GM12872 (cell line): ENCODE measurements around the gene SLX4IP.

Experiments used
- TF ChIP-seq, protein P1 (sequence below): IDR thresholded peaks from 3 replicates; pipeline ENCODE4 v1.5.1; 2011; ENCODE audit warnings: low read depth, mild to moderate bottlenecking, low read length, moderate library complexity; ENCODE audit not compliant: insufficient read depth

Gene SLX4IP

DNA sequence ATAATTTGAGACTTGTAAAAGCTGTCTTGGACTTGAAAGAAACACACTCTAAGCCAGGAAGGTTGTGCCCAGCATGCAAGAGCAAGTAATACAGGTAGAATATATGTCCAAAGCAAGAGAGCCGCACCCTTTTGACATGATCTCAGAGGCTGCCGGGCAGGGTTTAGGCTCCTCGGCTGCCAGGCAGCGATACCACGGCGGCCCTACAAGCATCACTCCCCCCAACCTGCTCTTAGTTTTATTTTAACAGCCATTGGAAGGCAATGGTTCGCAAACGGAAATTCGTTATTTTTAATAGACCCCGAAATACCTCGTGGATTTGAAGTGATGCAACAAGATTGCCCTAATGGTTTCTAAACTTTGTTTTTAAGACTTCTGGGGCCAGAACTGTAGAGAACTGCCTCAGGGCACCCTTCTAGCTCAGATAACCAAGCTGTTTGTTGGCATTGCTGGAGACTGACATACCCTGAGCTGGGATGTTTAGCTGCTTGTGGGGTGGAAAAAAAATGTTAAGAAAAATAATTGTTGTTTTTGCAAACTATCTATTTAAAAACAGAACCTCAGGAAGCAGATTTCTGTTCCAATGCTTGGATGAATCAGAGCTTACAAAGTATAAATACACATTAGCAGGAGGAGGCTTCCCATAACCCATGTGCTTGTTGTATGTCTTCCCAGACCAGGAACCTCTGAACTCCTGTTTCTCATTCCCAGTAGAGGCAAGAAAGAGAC, 199.7 kb downstream of the SLX4IP start:
- TF ChIP-seq, protein P1, sequence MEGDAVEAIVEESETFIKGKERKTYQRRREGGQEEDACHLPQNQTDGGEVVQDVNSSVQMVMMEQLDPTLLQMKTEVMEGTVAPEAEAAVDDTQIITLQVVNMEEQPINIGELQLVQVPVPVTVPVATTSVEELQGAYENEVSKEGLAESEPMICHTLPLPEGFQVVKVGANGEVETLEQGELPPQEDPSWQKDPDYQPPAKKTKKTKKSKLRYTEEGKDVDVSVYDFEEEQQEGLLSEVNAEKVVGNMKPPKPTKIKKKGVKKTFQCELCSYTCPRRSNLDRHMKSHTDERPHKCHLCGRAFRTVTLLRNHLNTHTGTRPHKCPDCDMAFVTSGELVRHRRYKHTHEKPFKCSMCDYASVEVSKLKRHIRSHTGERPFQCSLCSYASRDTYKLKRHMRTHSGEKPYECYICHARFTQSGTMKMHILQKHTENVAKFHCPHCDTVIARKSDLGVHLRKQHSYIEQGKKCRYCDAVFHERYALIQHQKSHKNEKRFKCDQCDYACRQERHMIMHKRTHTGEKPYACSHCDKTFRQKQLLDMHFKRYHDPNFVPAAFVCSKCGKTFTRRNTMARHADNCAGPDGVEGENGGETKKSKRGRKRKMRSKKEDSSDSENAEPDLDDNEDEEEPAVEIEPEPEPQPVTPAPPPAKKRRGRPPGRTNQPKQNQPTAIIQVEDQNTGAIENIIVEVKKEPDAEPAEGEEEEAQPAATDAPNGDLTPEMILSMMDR: no peak

DNA sequence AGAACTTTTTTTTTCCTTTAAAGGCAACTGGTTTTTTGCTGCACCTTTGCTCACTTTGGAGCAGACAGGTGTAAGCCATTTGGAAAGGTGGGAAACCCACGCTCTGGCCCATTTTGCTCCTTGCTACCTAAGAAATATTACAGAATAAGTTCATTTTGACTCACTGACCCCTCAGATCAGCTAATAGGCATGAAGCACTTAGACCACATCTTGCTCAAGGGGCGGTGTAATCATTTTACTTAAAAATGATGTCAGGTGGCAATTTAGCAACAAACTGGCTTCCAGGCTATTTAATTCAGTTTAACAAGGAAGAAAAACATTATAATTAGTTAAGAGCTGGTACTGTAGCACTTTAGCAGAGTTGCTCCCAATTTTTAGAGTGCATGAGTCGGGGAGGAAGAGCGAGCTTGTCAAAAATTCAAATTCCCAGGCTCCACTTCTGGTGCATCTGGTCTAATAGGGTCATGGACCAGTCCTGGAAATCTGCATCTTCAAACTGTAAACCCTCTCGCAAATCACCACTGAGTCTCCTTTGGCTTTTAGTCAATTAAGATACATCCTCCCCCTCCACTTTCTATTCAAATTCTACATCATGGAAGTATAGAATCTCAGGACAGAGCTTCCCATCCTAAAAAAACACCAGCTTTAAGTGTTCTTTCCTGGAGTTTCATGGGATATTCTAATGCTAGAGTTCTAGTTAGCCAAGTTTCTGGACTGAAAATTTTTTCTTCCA, 200.5 kb downstream of the SLX4IP start:
- TF ChIP-seq, protein P1: no peak

DNA sequence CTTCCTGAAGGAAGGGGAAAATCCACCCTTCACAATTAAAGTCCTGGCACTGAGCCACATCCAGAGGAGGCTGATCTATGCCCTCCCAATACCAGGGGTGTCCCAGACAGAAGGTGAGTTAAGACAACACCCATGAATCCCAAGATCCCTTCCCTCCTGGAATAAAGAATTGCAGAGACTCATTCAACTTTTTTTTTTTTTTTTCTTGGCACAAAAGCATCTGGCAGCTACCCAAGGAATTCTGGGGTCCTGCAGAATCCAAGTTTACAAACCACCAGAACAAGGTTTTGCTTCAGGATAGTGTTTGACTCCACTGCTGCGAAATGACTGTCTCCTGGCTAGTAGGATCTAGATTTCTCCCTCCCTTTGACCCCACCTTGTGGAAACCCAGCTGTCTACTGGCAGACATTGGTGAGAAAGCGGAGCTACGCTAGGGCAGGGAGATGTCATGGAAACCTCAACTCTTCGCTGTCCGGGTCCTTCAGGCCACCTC, 201.3 kb downstream of the SLX4IP start:
- TF ChIP-seq, protein P1: no peak

DNA sequence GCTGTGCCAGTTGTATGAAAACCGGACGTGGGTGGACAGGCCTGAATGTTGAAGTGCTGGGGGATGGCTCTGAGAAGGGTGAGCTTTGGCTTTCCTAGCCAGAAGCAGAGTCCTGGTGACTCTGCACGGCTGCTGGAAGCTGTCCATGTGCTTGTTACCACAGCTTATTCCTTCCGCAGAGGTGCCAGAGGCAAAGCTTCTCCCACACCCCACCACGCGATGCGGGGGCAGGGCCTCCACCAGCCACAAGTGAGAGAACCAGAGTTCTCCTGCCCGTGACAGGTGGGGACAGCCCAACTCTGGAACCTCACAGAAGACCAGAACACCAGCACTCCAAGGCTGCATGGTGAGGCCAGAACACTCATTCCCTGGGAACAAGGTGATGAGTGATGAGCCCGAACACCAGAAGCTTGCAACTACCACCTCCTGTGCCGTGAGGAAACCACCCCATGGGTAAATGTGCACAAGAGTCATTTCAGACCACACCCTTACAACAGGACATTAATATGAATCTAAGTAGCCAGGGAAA, 202.0 kb downstream of the SLX4IP start:
- TF ChIP-seq, protein P1: no peak

DNA sequence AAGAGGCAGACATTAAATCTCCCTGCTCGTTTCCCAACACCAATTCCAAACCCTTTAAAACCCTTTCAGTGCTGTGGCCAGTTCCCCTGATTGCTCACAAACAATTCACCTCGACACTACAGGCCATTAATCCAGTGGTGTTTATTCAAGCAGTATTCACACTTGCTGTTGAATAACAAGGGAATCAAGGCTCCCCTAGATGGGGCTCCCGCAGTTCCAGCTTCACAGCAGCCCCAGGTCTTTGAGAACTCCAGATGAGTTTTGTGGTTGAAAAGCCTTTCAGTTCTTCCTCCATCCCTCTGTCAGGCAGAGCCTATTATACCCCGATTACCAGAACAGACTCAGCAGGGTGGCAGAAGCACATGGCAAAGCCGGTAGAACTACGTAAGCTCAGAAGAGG, 202.5 kb downstream of the SLX4IP start:
- TF ChIP-seq, protein P1: no peak

DNA sequence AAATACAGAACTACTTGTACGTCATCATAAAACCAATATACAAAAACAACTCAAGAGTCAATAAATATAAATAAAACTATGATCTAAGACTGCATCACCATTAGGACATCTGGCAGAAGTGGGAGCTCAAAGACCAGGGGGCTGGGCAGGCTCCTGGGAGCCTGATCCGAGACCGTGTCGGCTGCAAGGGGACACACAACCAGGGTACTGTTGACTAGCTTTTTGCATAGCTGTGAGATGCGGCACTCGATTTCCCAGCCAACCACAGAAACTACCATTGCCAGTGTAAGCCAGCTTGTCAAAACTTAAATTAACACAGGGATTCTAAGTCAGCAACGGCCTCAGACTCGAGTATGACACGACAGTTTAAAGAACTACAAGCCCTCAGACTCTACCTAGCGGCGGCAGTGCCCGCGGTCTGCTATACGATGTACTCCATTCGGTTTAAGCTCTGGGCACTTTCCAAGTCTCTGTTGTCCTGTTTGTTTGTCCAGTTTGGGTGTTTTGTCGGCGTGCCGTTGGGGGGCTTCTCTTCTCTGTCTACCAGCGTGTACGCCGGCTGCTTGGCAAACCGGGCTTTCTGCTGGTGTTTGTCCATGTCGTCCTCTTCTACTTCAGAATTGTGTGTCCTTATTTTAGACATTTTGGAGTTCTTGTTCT, 204.1 kb downstream of the SLX4IP start:
- TF ChIP-seq, protein P1: no peak
